MM.1S (cell line): ENCODE results near the gene PCDHB16.
"Not testable (repeated sequence)": the region's sequence is repeated elsewhere in the genome, so short reads cannot be mapped to it uniquely, and the experiment has no call there.

Source experiments
- DNase-seq: peaks from one replicate; pipeline ENCODE4 v3.0.0-alpha.2; 2015
- H2AFZ ChIP-seq: fragments of 300-600 bp; sonication (generic); 2 replicates; pipeline ENCODE4 v1.6.0; 2016; ENCODE audit warnings: antibody characterized with exemption, low read length
- H3F3A ChIP-seq: fragments of 300-600 bp; sonication (generic); 2 replicates; pipeline ENCODE4 v1.6.1; 2016; ENCODE audit warnings: mild to moderate bottlenecking, antibody characterized with exemption, low read length, moderate library complexity, mixed read lengths; ENCODE audit not compliant: insufficient read depth
- H3K27ac ChIP-seq: fragments of 300-600 bp; sonication (generic); 2 replicates; pipeline ENCODE4 v1.5.1; 2016; ENCODE audit warnings: mild to moderate bottlenecking, low read length
- H3K27me3 ChIP-seq: fragments of 300-600 bp; sonication (generic); replicated peaks from 2 replicates; pipeline ENCODE4 v1.6.0; 2016; ENCODE audit warnings: low read length; ENCODE audit not compliant: insufficient read depth
- H3K36me3 ChIP-seq: fragments of 300-600 bp; sonication (generic); replicated peaks from 2 replicates; pipeline ENCODE4 v1.6.1; 2016; ENCODE audit warnings: mild to moderate bottlenecking, low read length, mixed read lengths; ENCODE audit not compliant: insufficient read depth
- H3K4me1 ChIP-seq: fragments of 300-600 bp; sonication (generic); 2 replicates; pipeline ENCODE4 v1.6.1; 2016; ENCODE audit warnings: low read length, mixed read lengths
- H3K4me2 ChIP-seq: fragments of 300-600 bp; sonication (generic); 2 replicates; pipeline ENCODE4 v1.6.0; 2016; ENCODE audit warnings: low read depth, low read length
- H3K4me3 ChIP-seq: fragments of 300-600 bp; sonication (generic); 2 replicates; pipeline ENCODE4 v1.5.1; 2016; ENCODE audit warnings: low read length, mixed read lengths
- H3K79me2 ChIP-seq: fragments of 300-600 bp; sonication (generic); 2 replicates; pipeline ENCODE4 v1.6.1; 2016; ENCODE audit warnings: mixed run types, low read length, mixed read lengths
- H3K9ac ChIP-seq: fragments of 300-600 bp; sonication (generic); 2 replicates; pipeline ENCODE4 v1.6.1; 2016; ENCODE audit warnings: low read length, mixed read lengths
- H3K9me2 ChIP-seq: fragments of 300-600 bp; sonication (generic); replicated peaks from 2 replicates; pipeline ENCODE4 v1.6.1; 2016; ENCODE audit warnings: mild to moderate bottlenecking, low read length, mixed read lengths; ENCODE audit not compliant: insufficient read depth
- H3K9me3 ChIP-seq: fragments of 300-600 bp; sonication (generic); replicated peaks from 2 replicates; pipeline ENCODE4 v1.6.1; 2016; ENCODE audit warnings: mild to moderate bottlenecking, low read length, mixed read lengths; ENCODE audit not compliant: insufficient read depth
- H4K20me1 ChIP-seq: fragments of 300-600 bp; sonication (generic); 2 replicates; pipeline ENCODE4 v1.6.1; 2016; ENCODE audit warnings: mild to moderate bottlenecking, low read length, moderate library complexity, mixed read lengths; ENCODE audit not compliant: insufficient read depth
- CTCF ChIP-seq: fragments of 300-600 bp; sonication (generic); IDR thresholded peaks from 2 replicates; pipeline ENCODE4 v1.5.1; 2016; ENCODE audit warnings: antibody characterized with exemption, low read length, mixed read lengths
- EZH2 ChIP-seq: fragments of 300-600 bp; sonication (generic); optimal IDR thresholded peaks from 2 replicates; pipeline ENCODE3; 2017; ENCODE audit warnings: low read depth, mild to moderate bottlenecking, antibody characterized with exemption, low read length, mixed read lengths
- EZH2phosphoT487 ChIP-seq: fragments of 300-600 bp; sonication (generic); IDR thresholded peaks from 2 replicates; pipeline ENCODE4 v1.6.1; 2018; ENCODE audit warnings: antibody characterized with exemption, low read length

PCDHB16 gene

GRCh38 chr5:141155540-141156374, 26.4 kb upstream of the PCDHB16 start:
- Histone ChIP-seq H3K9ac (no peak overlapping the region), H3F3A (no peaks in the 10 kb centered on the region), H3K4me2 (no peak overlapping the region), H3K36me3 (no peaks in the 10 kb centered on the region), H3K4me3 (no peak overlapping the region), H3K9me2 (no peaks in the 10 kb centered on the region), H2AFZ (no peak overlapping the region), H3K27ac (no peak overlapping the region), H3K27me3 (no peaks in the 10 kb centered on the region), H3K79me2 (no peaks in the 10 kb centered on the region), H4K20me1 (no peaks in the 10 kb centered on the region), H3K4me1 (no peaks in the 10 kb centered on the region), H3K9me3 (no peaks in the 10 kb centered on the region)
- no peak for TF ChIP-seq EZH2
- TF ChIP-seq CTCF = peak; percentile 43
- DNase-seq = no peak

- not testable (repeated sequence) for H3K27ac ChIP-seq, H2AFZ ChIP-seq, H3K9me2 ChIP-seq, H3K9ac ChIP-seq, H3K4me3 ChIP-seq, H3F3A ChIP-seq, H3K79me2 ChIP-seq, H4K20me1 ChIP-seq, H3K4me1 ChIP-seq, H3K27me3 ChIP-seq, DNase-seq, H3K9me3 ChIP-seq, H3K4me2 ChIP-seq, H3K36me3 ChIP-seq
Measured at GRCh38 chr5:141157356-141157755, 24.8 kb upstream of the PCDHB16 start.

- not testable (repeated sequence) for H3K9ac ChIP-seq, H3K36me3 ChIP-seq, H3K79me2 ChIP-seq, H3K4me3 ChIP-seq, H3K27ac ChIP-seq, H3K4me2 ChIP-seq, H3K4me1 ChIP-seq, H3K27me3 ChIP-seq, H3K9me3 ChIP-seq, DNase-seq, H3F3A ChIP-seq, H3K9me2 ChIP-seq, H4K20me1 ChIP-seq, H2AFZ ChIP-seq
Measured at GRCh38 chr5:141157901-141158300, 24.3 kb upstream of the PCDHB16 start.

GRCh38 chr5:141172381-141173204, 9.6 kb upstream of the PCDHB16 start, which contains the start of gene PCDHB7:
TSS of gene PCDHB7 (plus strand) at chr5:141172644. CDS start at chr5:141172836, 192 bp downstream.
- Histone ChIP-seq H3K9ac (no peak within 1 kb of the TSS), H3K27me3 (no peaks in the 10 kb centered on the region; the same call in 1 of the 2 replicates), H3K4me1 (no peaks in the 10 kb centered on the region), H3K79me2 (no peaks in the 10 kb centered on the region), H2AFZ (peak within 1 kb of the TSS; percentile 67), H3K27ac (no peak within 1 kb of the TSS), H3K36me3 (no peaks in the 10 kb centered on the region), H3K4me2 (peak within 1 kb of the TSS; percentile 56), H4K20me1 (no peaks in the 10 kb centered on the region), H3F3A (no peaks in the 10 kb centered on the region), H3K9me2 (no peaks in the 10 kb centered on the region), H3K4me3 (peak within 1 kb of the TSS; percentile 52), H3K9me3 (no peaks in the 10 kb centered on the region)
- DNase-seq = peak; percentile 49
- TF ChIP-seq EZH2 (no peak), EZH2phosphoT487 (no peak), CTCF (peak; percentile 83)

GRCh38 chr5:141174291-141175104, 7.7 kb upstream of the PCDHB16 start:
- not testable (repeated sequence) for H3K9me2 ChIP-seq, H3K4me3 ChIP-seq, H3K4me2 ChIP-seq, H3K4me1 ChIP-seq, H3K9me3 ChIP-seq, H2AFZ ChIP-seq, H3F3A ChIP-seq, H3K36me3 ChIP-seq, H3K79me2 ChIP-seq, H4K20me1 ChIP-seq, H3K27ac ChIP-seq, H3K9ac ChIP-seq, DNase-seq, H3K27me3 ChIP-seq
